ENCODE results near the gene C12orf56. TPM values are rescaled to one million over a fixed set of nuclear protein-coding genes. Genes with fewer than 3 reads are reported as not detected.

C12orf56 gene
- total RNA-seq, 1 donor from 2014 or later = not detected

GRCh38 chr12:64269161-64269560, 121.4 kb downstream of the C12orf56 start:
- TF ChIP-seq, protein P1, sequence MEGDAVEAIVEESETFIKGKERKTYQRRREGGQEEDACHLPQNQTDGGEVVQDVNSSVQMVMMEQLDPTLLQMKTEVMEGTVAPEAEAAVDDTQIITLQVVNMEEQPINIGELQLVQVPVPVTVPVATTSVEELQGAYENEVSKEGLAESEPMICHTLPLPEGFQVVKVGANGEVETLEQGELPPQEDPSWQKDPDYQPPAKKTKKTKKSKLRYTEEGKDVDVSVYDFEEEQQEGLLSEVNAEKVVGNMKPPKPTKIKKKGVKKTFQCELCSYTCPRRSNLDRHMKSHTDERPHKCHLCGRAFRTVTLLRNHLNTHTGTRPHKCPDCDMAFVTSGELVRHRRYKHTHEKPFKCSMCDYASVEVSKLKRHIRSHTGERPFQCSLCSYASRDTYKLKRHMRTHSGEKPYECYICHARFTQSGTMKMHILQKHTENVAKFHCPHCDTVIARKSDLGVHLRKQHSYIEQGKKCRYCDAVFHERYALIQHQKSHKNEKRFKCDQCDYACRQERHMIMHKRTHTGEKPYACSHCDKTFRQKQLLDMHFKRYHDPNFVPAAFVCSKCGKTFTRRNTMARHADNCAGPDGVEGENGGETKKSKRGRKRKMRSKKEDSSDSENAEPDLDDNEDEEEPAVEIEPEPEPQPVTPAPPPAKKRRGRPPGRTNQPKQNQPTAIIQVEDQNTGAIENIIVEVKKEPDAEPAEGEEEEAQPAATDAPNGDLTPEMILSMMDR (IDR thresholded peaks at IDR 0.05) = no peak
- Histone ChIP-seq H3K36me3 (no peaks in the 10 kb centered on the region), H3K9me3 (no peaks in the 10 kb centered on the region), H3K27ac (no peak overlapping the region), H3K27me3 (no peaks in the 10 kb centered on the region), H3K4me1 (no peaks in the 10 kb centered on the region), H3K4me3 (no peak overlapping the region)
- intact Hi-C loops (cut with DNase I) = no loop called here
- DNase-seq (no peak), ATAC-seq (no peak)

GRCh38 chr12:64268409-64268808, 122.1 kb downstream of the C12orf56 start:
- TF ChIP-seq, protein P1 (IDR thresholded peaks at IDR 0.05) = no peak
- no peaks in the 10 kb centered on the region for H3K27me3 ChIP-seq
- ATAC-seq = no peak

DNA sequence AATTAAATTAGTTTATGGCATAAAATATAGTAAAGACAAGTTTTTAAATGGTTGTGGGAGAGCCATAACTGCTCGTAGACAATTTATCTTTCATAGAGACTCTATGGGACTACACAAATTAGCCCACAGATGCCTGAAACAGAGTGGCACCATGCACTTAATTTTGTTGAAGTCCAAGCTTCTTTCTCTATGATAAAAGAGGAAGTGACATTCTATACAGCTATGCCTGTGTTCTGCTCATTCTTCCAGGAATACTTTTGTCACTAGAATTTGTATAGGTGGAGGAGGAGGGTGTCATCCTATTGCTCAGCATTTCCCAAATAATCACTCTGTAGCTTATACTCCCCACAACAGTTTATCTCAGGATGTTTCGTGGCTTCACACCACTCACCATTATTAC, 124.7 kb downstream of the C12orf56 start:
- H3K4me3 ChIP-seq = no peak overlapping the region
- H3K9me3 ChIP-seq = no peaks in the 10 kb centered on the region
- TF ChIP-seq, protein P1 (IDR thresholded peaks at IDR 0.05) = no peak
- no peak overlapping the region for H3K27ac ChIP-seq
- H3K27me3 ChIP-seq = no peaks in the 10 kb centered on the region
- no peak for ATAC-seq
- intact Hi-C loops (cut with DNase I) = no loop called here
- H3K36me3 ChIP-seq = no peaks in the 10 kb centered on the region
- no peak for DNase-seq
- H3K4me1 ChIP-seq = no peaks in the 10 kb centered on the region

More at GRCh38 chr12:64268409-64268808, 122.1 kb downstream of the C12orf56 start:
- Histone ChIP-seq H3K36me3 (no peaks in the 10 kb centered on the region), H3K4me1 (no peaks in the 10 kb centered on the region), H3K4me3 (no peak overlapping the region), H3K27ac (no peak overlapping the region), H3K9me3 (no peaks in the 10 kb centered on the region)
- intact Hi-C loops (cut with DNase I) = no loop called here
- no peak for DNase-seq

GRCh38 chr12:64261813-64262212, 128.7 kb downstream of the C12orf56 start:
- Histone ChIP-seq H3K4me3 (no peak overlapping the region), H3K36me3 (no peaks in the 10 kb centered on the region), H3K27ac (no peak overlapping the region), H3K4me1 (no peaks in the 10 kb centered on the region), H3K27me3 (no peaks in the 10 kb centered on the region), H3K9me3 (no peaks in the 10 kb centered on the region)
- DNase-seq (no peak), ATAC-seq (no peak)
- TF ChIP-seq, protein P1 (IDR thresholded peaks at IDR 0.05) = no peak
- intact Hi-C loops (cut with DNase I) = no loop called here

- DNase-seq (no peak), ATAC-seq (no peak)
- no peaks in the 10 kb centered on the region for H3K4me1 ChIP-seq
- H3K9me3 ChIP-seq = no peaks in the 10 kb centered on the region
- no peaks in the 10 kb centered on the region for H3K27me3 ChIP-seq
- no peak overlapping the region for H3K27ac ChIP-seq
- no peak overlapping the region for H3K4me3 ChIP-seq
- intact Hi-C loops (cut with DNase I) = loop anchor here (5.0 kb wide), 1 partner anchor 421 kb away; no protein-coding TSS in a partner anchor
- TF ChIP-seq, protein P1 (IDR thresholded peaks at IDR 0.05) = no peak
- H3K36me3 ChIP-seq = no peaks in the 10 kb centered on the region
These were observed 132.0 kb downstream of the C12orf56 start for GRCh38 chr12:64258576-64258975.
